K562 (cell line): ENCODE data around the gene TMEM60. TPM values are rescaled to one million over a fixed set of nuclear protein-coding genes. Genes with fewer than 3 reads are reported as not detected.

ENCODE experiments used
- ATAC-seq: fragments of 200-7000 bp; cut with Tn5 transposase; 3 replicates; pipeline ENCODE4 v1.9.1; 2020; ENCODE audit warnings: moderate library complexity
- BruUV-seq: library from RNA; stranded (reverse); fragments of 400-500 nt; replicated peaks from 2 replicates; lab custom pipeline; 2021; lab: Mats Ljungman, UMichigan
- CTCF ChIA-PET: fragments of 300-600 bp; formaldehyde crosslinking; extraction: SDS; loops from one replicate; lab custom pipeline; 2021; ENCODE audit warnings: low intra/inter-chr PET ratio; lab: Yijun Ruan, JAX
- POLR2A ChIA-PET: fragments of 300-600, 350-650 bp; sonication (Branson Sonifier 250); formaldehyde crosslinking; extraction: SDS; loops from one replicate; lab custom pipeline; 2021; ENCODE audit warnings: antibody characterized with exemption, inconsistent platforms; lab: Yijun Ruan, JAX
- DNase-seq, 4 experiments: peaks; one replicate each; pipeline versions ENCODE4 v3.0.0 to v3.0.0-alpha.2; 2011 to 2018; ENCODE audit warnings: low spot score in 3 of 4, mixed read lengths in 3 of 4; ENCODE audit errors: extremely low read depth in 1 of 4
- FAIRE-seq: peaks from 2 replicates; lab custom pipeline; 2011; peaks lifted over from hg19 to GRCh38; lab: Jason Lieb, UNC
- H2AFZ ChIP-seq: 2 replicates; pipeline ENCODE4 v1.6.0; 2011; ENCODE audit warnings: low read depth, low read length, control low read depth, inconsistent platforms
- H3K27ac ChIP-seq: fragments of 200-600 bp; 3 replicates; pipeline ENCODE4 v1.8.0; 2011; ENCODE audit warnings: low read depth, mild to moderate bottlenecking, control low read depth, inconsistent platforms, low read length, moderate library complexity, mixed read lengths; ENCODE audit errors: extremely low read depth
- H3K27me3 ChIP-seq, 2 experiments: fragments of 300-600 bp in 1 of 2; 2 replicates in 1 of 2; 3 replicates in 1 of 2; pipeline versions ENCODE4 v1.6.0 to v1.8.0; 2011; ENCODE audit warnings: inconsistent platforms in 2 of 2, low read length in 2 of 2, mild to moderate bottlenecking in 1 of 2, mixed read lengths in 1 of 2, moderate library complexity in 1 of 2; ENCODE audit not compliant: control insufficient read depth in 2 of 2, insufficient read depth in 2 of 2
- H3K36me3 ChIP-seq: fragments of 300-600 bp; 3 replicates; pipeline ENCODE4 v1.8.0; 2011; ENCODE audit warnings: mild to moderate bottlenecking, low read length, inconsistent platforms; ENCODE audit not compliant: control insufficient read depth, insufficient read depth
- H3K4me1 ChIP-seq, 2 experiments: fragments of 200-600 bp in 1 of 2; replicated peaks in 1 of 2; 2 replicates in 1 of 2; 3 replicates in 1 of 2; pipeline versions ENCODE4 v1.5.1 to v1.8.0; 2011; ENCODE audit warnings: inconsistent platforms in 2 of 2, low read length in 2 of 2, mild to moderate bottlenecking in 1 of 2, mixed read lengths in 1 of 2, moderate library complexity in 1 of 2; ENCODE audit not compliant: control insufficient read depth in 2 of 2, insufficient read depth in 2 of 2
- H3K4me2 ChIP-seq: 2 replicates; pipeline ENCODE4 v1.6.1; 2011; ENCODE audit warnings: low read length, control low read depth, inconsistent platforms, mixed read lengths; ENCODE audit not compliant: insufficient read depth
- H3K4me3 ChIP-seq: fragments of 200-600 bp; sonication (generic), shearing (Covaris generic); 2 replicates; pipeline ENCODE4 v1.5.1; 2016; ENCODE audit warnings: control low read depth, inconsistent platforms
- H3K79me2 ChIP-seq: fragments of 200-600 bp; 3 replicates; pipeline ENCODE4 v1.8.0; 2011; ENCODE audit warnings: low read length, inconsistent platforms; ENCODE audit not compliant: control insufficient read depth, insufficient read depth
- H3K9ac ChIP-seq, 2 experiments: 2 replicates each; pipeline versions ENCODE4 v1.6.0 to v1.6.1; 2011; ENCODE audit warnings: low read depth in 2 of 2, low read length in 2 of 2, control low read depth in 1 of 2, inconsistent platforms in 1 of 2, mild to moderate bottlenecking in 1 of 2, mixed read lengths in 1 of 2; ENCODE audit not compliant: insufficient read depth in 1 of 2
- H3K9me1 ChIP-seq: one replicate; pipeline ENCODE4 v1.6.0; 2011; ENCODE audit warnings: inconsistent platforms, mild to moderate bottlenecking, low read length, moderate library complexity; ENCODE audit not compliant: control insufficient read depth, insufficient read depth
- H3K9me3 ChIP-seq: replicated peaks from 2 replicates; pipeline ENCODE4 v1.5.1; 2011; ENCODE audit warnings: low read depth, low read length, inconsistent platforms; ENCODE audit not compliant: control insufficient read depth, insufficient read depth
- H4K20me1 ChIP-seq: replicated peaks from 2 replicates; pipeline ENCODE4 v1.6.1; 2011; ENCODE audit warnings: low read length, inconsistent platforms, mixed read lengths; ENCODE audit not compliant: control insufficient read depth, insufficient read depth
- FOXP1 ChIP-seq: sonication (generic); formaldehyde crosslinking; IDR thresholded peaks from 2 replicates; pipeline ENCODE4 v1.8.0; 2022; ENCODE audit warnings: mild to moderate bottlenecking, missing genetic modification reagents
- GATAD2B ChIP-seq: fragments of 450-650 bp; IDR thresholded peaks from 2 replicates; pipeline ENCODE4 v1.6.1; 2017; ENCODE audit warnings: mild to moderate bottlenecking, borderline replicate concordance
- HNRNPH1 ChIP-seq: fragments of 200-400 bp; formaldehyde crosslinking; optimal IDR thresholded peaks from 2 replicates; pipeline ENCODE3; 2017; ENCODE audit warnings: low read depth, mild to moderate bottlenecking, low read length, moderate library complexity
- ILK ChIP-seq: fragments of 450-650 bp; IDR thresholded peaks from 2 replicates; pipeline ENCODE4 v1.6.1; 2016; ENCODE audit warnings: missing genetic modification characterization, low read depth, mild to moderate bottlenecking, missing compliant biosample characterization, moderate library complexity, borderline replicate concordance
- KAT7 ChIP-seq: sonication (generic); formaldehyde crosslinking; IDR thresholded peaks from 2 replicates; pipeline ENCODE4 v1.8.0; 2022; ENCODE audit warnings: missing genetic modification reagents, mild to moderate bottlenecking, borderline replicate concordance
- NFIC ChIP-seq: fragments of 450-650 bp; IDR thresholded peaks from 2 replicates; pipeline ENCODE4 v1.6.1; 2017; ENCODE audit warnings: mild to moderate bottlenecking, inconsistent platforms
- NR4A1 ChIP-seq, 2 experiments: fragments of 250-450 bp in 1 of 2; fragments of 450-650 bp in 1 of 2; sonication (Bioruptor Pico) in 1 of 2; IDR thresholded peaks; 2 replicates each; pipeline versions ENCODE4 v1.4.0 to v1.6.1; 2016 to 2020; ENCODE audit warnings: mild to moderate bottlenecking in 2 of 2, missing compliant biosample characterization in 1 of 2, missing genetic modification characterization in 1 of 2, moderate library complexity in 1 of 2
- PRPF4 ChIP-seq: fragments of 200-400 bp; formaldehyde crosslinking; IDR thresholded peaks from one replicate; pipeline ENCODE4 v1.6.1; 2017; ENCODE audit warnings: low read length, low read depth, mild to moderate bottlenecking; ENCODE audit not compliant: insufficient read depth, poor library complexity, severe bottlenecking
- RREB1 ChIP-seq: fragments of 250-450 bp; sonication (Bioruptor Pico); IDR thresholded peaks from 2 replicates; pipeline ENCODE4 v1.4.0; 2020
- SMAD4 ChIP-seq: fragments of 250-450 bp; sonication (Bioruptor Pico); conservative IDR thresholded peaks from 2 replicates; pipeline ENCODE4 v1.8.0; 2021; ENCODE audit warnings: inconsistent platforms, mild to moderate bottlenecking, moderate library complexity
- YY1 ChIP-seq, 3 experiments: IDR thresholded peaks; 2 replicates each; pipeline ENCODE4 v1.6.1; 2011; ENCODE audit warnings: low read length in 2 of 3, mild to moderate bottlenecking in 2 of 3, moderate library complexity in 2 of 3, borderline replicate concordance in 1 of 3, control low read depth in 1 of 3, low read depth in 1 of 3; ENCODE audit not compliant: insufficient read depth in 3 of 3, insufficient replicate concordance in 2 of 3, control insufficient read depth in 1 of 3, insufficient read length in 1 of 3; ENCODE audit errors: extremely low read depth in 1 of 3
- ZBTB7A ChIP-seq: IDR thresholded peaks from 2 replicates; pipeline ENCODE4 v1.6.1; 2011; ENCODE audit warnings: low read depth, mild to moderate bottlenecking, low read length, moderate library complexity, borderline replicate concordance; ENCODE audit not compliant: control insufficient read depth
- ZNF436 ChIP-seq: fragments of 250-450, 450-650 bp; sonication (Bioruptor Pico); formaldehyde crosslinking; IDR thresholded peaks from 2 replicates; pipeline ENCODE4 v1.7.0; 2020; ENCODE audit warnings: mild to moderate bottlenecking
- ZNF830 ChIP-seq: fragments of 250-450 bp; sonication (Bioruptor Pico); IDR thresholded peaks from 2 replicates; pipeline ENCODE4 v1.5.0; 2021; ENCODE audit warnings: mild to moderate bottlenecking
- WGBS: fragments of 100-300 bp; shearing (Covaris generic); methylation state at CpG from one replicate; pipeline ENCODE4 v1.1.6; 2016; ENCODE audit warnings: low coverage, mixed read lengths; ENCODE audit not compliant: insufficient coverage; ENCODE audit errors: missing lambda C conversion rate; 5-methylcytosine and 5-hydroxymethylcytosine counted together
- in situ Hi-C: fragments of 300-500 bp; cut with MboI; formaldehyde crosslinking; loops from 4 replicates; pipeline ENCODE4 v1.15.0; 2018; ENCODE audit warnings: inconsistent platforms, mixed read lengths
- intact Hi-C: fragments of 100-400 bp; cut with micrococcal nuclease; formaldehyde crosslinking; loops from 2 replicates; pipeline ENCODE4 v1.14.2; 2022
- polyA plus RNA-seq, 8 experiments: library from polyadenylated mRNA; depleted of rRNA in 4 of 8; stranded (reverse) in 5 of 8; unstranded in 3 of 8; fragments of >200 nt; fragmentation: Nextera tagmentation in 2 of 8; fragmentation: Illumina TruSeq in 1 of 8; extraction: Ambion mirVana in 2 of 8; extraction: Trizol in 1 of 8; gene quantifications; 2 replicates each; pipeline versions ENCODE4 v1.2.1 to v1.2.3, GENCODE V29; 2011 to 2014; ENCODE audit warnings: inconsistent platforms in 1 of 8, missing spikeins in 1 of 8
- total RNA-seq, 7 experiments: library from RNA; depleted of rRNA in 6 of 7; stranded (reverse); fragments of >200 nt in 6 of 7; fragmentation: Illumina TruSeq in 2 of 7; extraction: Trizol in 2 of 7; gene quantifications; 2 replicates each; pipeline versions ENCODE4 v1.2.1 to v1.2.3, GENCODE V29; 2011 to 2021; ENCODE audit warnings: low replicate concordance in 1 of 7
- TF ChIP-seq, protein P1 (sequence below): fragments of 250-450 bp; sonication (Bioruptor Pico); IDR thresholded peaks from 2 replicates; pipeline ENCODE4 v1.9.0; 2021; ENCODE audit warnings: mild to moderate bottlenecking

Gene TMEM60
- total and polyA plus RNA-seq, 9 of the 15 experiments (the other 6 are each of a cell fraction or from before 2014, with no cell fraction given), result 12.5 to 140 (median 38.4) TPM

GRCh38 chr7:77796960-77797359 lies 1.3 kb downstream of the TMEM60 start:
- H3K27me3 ChIP-seq, result no peaks in the 10 kb centered on the region
- no peaks in the 10 kb centered on the region for H4K20me1 ChIP-seq
- no peak overlapping the region for H2AFZ ChIP-seq
- peaks cover 16 to 17% of the 10 kb centered on the region in 2 experiments; a peak in 4 of 5 replicates for H3K4me1 ChIP-seq
- ATAC-seq (no peak), FAIRE-seq (no peak), DNase-seq (no peak)
- peaks cover 80% of the 10 kb centered on the region for H3K79me2 ChIP-seq
- peak overlapping the region; percentile 87 to 98 for H3K9ac ChIP-seq
- CTCF ChIA-PET, result no interaction called here
- peak overlapping the region; percentile 75 for H3K4me3 ChIP-seq
- in situ Hi-C loops, result no loop called here
- POLR2A ChIA-PET, result no interaction called here
- peaks cover 33% of the 10 kb centered on the region; the same call in 2 of the 3 replicates for H3K36me3 ChIP-seq
- H3K4me2 ChIP-seq, result peak overlapping the region; percentile 92
- H3K9me3 ChIP-seq, result no peaks in the 10 kb centered on the region
- no peaks in the 10 kb centered on the region for H3K9me1 ChIP-seq
- BruUV-seq, result no TSS peak
- TF ChIP-seq HNRNPH1 (no peak), GATAD2B (no peak), PRPF4 (no peak), NFIC (no peak), ZBTB7A (no peak), ILK (tag) (no peak), RREB1 (CRISPR knock-in tag) (no peak), FOXP1 (CRISPR knock-in tag) (no peak), NR4A1 (CRISPR knock-in tag; IDR thresholded peaks at IDR 0.05) (no peak), NR4A1 (tag; IDR thresholded peaks at IDR 0.05) (no peak), SMAD4 (CRISPR knock-in tag) (no peak), KAT7 (CRISPR knock-in tag) (no peak), ZNF830 (CRISPR knock-in tag) (no peak), ZNF436 (CRISPR knock-in tag) (no peak), YY1 (IDR thresholded peaks at IDR 0.05; ENCODE audit: borderline replicate concordance in 1 of 3, control insufficient read depth in 1 of 3, extremely low read depth in 1 of 3, insufficient read depth in 3 of 3, insufficient read length in 1 of 3, insufficient replicate concordance in 2 of 3, low read depth in 1 of 3, low read length in 2 of 3) (no peak)
- TF ChIP-seq, protein P1, sequence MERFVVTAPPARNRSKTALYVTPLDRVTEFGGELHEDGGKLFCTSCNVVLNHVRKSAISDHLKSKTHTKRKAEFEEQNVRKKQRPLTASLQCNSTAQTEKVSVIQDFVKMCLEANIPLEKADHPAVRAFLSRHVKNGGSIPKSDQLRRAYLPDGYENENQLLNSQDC (CRISPR knock-in tag), result no peak
- H3K27ac ChIP-seq, result peak overlapping the region; percentile 86; the same call in 2 of the 3 replicates
- intact Hi-C loops, result loop anchor here (10.0 kb wide), 1 partner anchor 218 kb away; no protein-coding TSS in a partner anchor
- WGBS, result 9% methylated on average over 5 of the region's 5 CpGs
